Ascending aorta (tissue), 2 donors: ENCODE measurements around the gene SEC14L1. TPM values are rescaled to one million over a fixed set of nuclear protein-coding genes. Genes with fewer than 3 reads are reported as not detected.
"Not testable (repeated sequence)": the region's sequence is repeated elsewhere in the genome, so short reads cannot be mapped to it uniquely, and the experiment has no call there.

Experiments used
- DNase-seq, 2 donors: peaks; one replicate each; pipeline ENCODE4 v3.0.0-alpha.2; 2019; ENCODE audit warnings: low spot score in 2 of 2
- H3K27ac ChIP-seq, 2 donors: fragments of 200-600 bp; sonication (generic); one replicate each; pipeline ENCODE4 v1.5.1; 2016 to 2017; ENCODE audit warnings: mild to moderate bottlenecking in 1 of 2
- H3K27me3 ChIP-seq: fragments of 200-600 bp; sonication (generic); one replicate; pipeline ENCODE4 v1.5.1; 2017
- H3K36me3 ChIP-seq, 2 donors: fragments of 200-600 bp; sonication (generic); one replicate each; pipeline ENCODE4 v1.5.1; 2016
- H3K4me1 ChIP-seq, 2 donors: fragments of 200-600 bp; sonication (generic); one replicate each; pipeline ENCODE4 v1.5.1; 2016 to 2017; ENCODE audit warnings: mild to moderate bottlenecking in 1 of 2
- H3K4me3 ChIP-seq, 2 donors: fragments of 200-600 bp; sonication (generic); one replicate each; pipeline ENCODE4 v1.5.1; 2016 to 2017; ENCODE audit warnings: mild to moderate bottlenecking in 1 of 2
- H3K9me3 ChIP-seq, 2 donors: fragments of 200-600 bp; sonication (generic); one replicate each; pipeline ENCODE4 v1.5.1; 2016
- CTCF ChIP-seq, 3 experiments: fragments of 200-600 bp in 2 of 3; fragments of 450-650 bp in 1 of 3; sonication (generic) in 2 of 3; IDR thresholded peaks; one replicate each; pipeline ENCODE4 v1.5.1; 2016 to 2019; ENCODE audit warnings: antibody characterized with exemption in 3 of 3, mild to moderate bottlenecking in 1 of 3, moderate library complexity in 1 of 3
- intact Hi-C: fragments of 100-400 bp; cut with DNase I; formaldehyde crosslinking; loops from one replicate; pipeline ENCODE4 v1.15.1; 2023
- total RNA-seq: library from RNA; depleted of rRNA; stranded (reverse); fragments of >200 nt; gene quantifications from one replicate; pipeline ENCODE4 v1.1.0, GENCODE V29; 2016

Gene SEC14L1
- total RNA-seq, 1 donor from 2014 or later: 176 TPM

GRCh38 chr17:77153999-77154586 lies 13.3 kb downstream of the SEC14L1 start:
- H3K27ac ChIP-seq: peak overlapping the region in 1 of 2 donors; percentile 55
- no peaks in the 10 kb centered on the region for H3K9me3 ChIP-seq
- no peak for TF ChIP-seq CTCF (IDR thresholded peaks at IDR 0.05)
- no peak for DNase-seq
- H3K36me3 ChIP-seq: peaks cover 0 to 6% of the 10 kb centered on the region in 2 donors
- peaks cover 0 to 18% of the 10 kb centered on the region in 2 donors for H3K4me1 ChIP-seq
- H3K4me3 ChIP-seq: no peak overlapping the region
- intact Hi-C loops: no loop called here
- H3K27me3 ChIP-seq: no peaks in the 10 kb centered on the region

- H3K4me3 ChIP-seq: no peak overlapping the region
- no peaks in the 10 kb centered on the region for H3K27me3 ChIP-seq
- intact Hi-C loops: no loop called here
- H3K4me1 ChIP-seq: peaks cover 0 to 26% of the 10 kb centered on the region in 2 donors
- no peaks in the 10 kb centered on the region for H3K9me3 ChIP-seq
- H3K36me3 ChIP-seq: peaks cover 0 to under 1% of the 10 kb centered on the region in 2 donors
- no peak for DNase-seq
- TF ChIP-seq CTCF (IDR thresholded peaks at IDR 0.05): no peak
- H3K27ac ChIP-seq: no peak overlapping the region
Measured at GRCh38 chr17:77155125-77155524, 14.4 kb downstream of the SEC14L1 start.

- H3K4me1 ChIP-seq: peaks cover 0 to 27% of the 10 kb centered on the region in 2 donors
- DNase-seq, H3K27me3 ChIP-seq, H3K36me3 ChIP-seq, intact Hi-C loops, H3K4me3 ChIP-seq, H3K27ac ChIP-seq, H3K9me3 ChIP-seq: not testable (repeated sequence)
Measured at GRCh38 chr17:77157766-77158165, 17.0 kb downstream of the SEC14L1 start.

GRCh38 chr17:77160091-77160874 lies 19.5 kb downstream of the SEC14L1 start:
- Histone ChIP-seq H3K27me3 (no peaks in the 10 kb centered on the region), H3K4me3 (no peak overlapping the region), H3K36me3 (no peaks in the 10 kb centered on the region), H3K9me3 (no peaks in the 10 kb centered on the region), H3K27ac (peak overlapping the region in 1 of 2 donors; percentile 4), H3K4me1 (peaks cover 2 to 21% of the 10 kb centered on the region in 2 donors)
- TF ChIP-seq CTCF (IDR thresholded peaks at IDR 0.05): no peak
- intact Hi-C loops: no loop called here
- no peak for DNase-seq

- no peak for TF ChIP-seq CTCF (IDR thresholded peaks at IDR 0.05)
- Histone ChIP-seq H3K4me3 (no peak overlapping the region), H3K9me3 (no peaks in the 10 kb centered on the region), H3K27me3 (no peaks in the 10 kb centered on the region), H3K4me1 (peaks cover 5 to 27% of the 10 kb centered on the region in 2 donors), H3K36me3 (no peaks in the 10 kb centered on the region), H3K27ac (peak overlapping the region in 1 of 2 donors; percentile 4)
- no peak for DNase-seq
- intact Hi-C loops: no loop called here
Measured at GRCh38 chr17:77160875-77161530, 20.2 kb downstream of the SEC14L1 start.

- H3K4me1 ChIP-seq: peaks cover 5 to 27% of the 10 kb centered on the region in 2 donors
- intact Hi-C loops: no loop called here
- H3K27ac ChIP-seq: no peak overlapping the region
Measured at GRCh38 chr17:77161953-77162352, 21.2 kb downstream of the SEC14L1 start.

More at GRCh38 chr17:77161953-77162352, 21.2 kb downstream of the SEC14L1 start:
- DNase-seq: no peak
- no peaks in the 10 kb centered on the region for H3K36me3 ChIP-seq
- H3K4me3 ChIP-seq: no peak overlapping the region
- no peaks in the 10 kb centered on the region for H3K27me3 ChIP-seq
- no peak for TF ChIP-seq CTCF (IDR thresholded peaks at IDR 0.05)
- H3K9me3 ChIP-seq: peaks cover 0 to 4% of the 10 kb centered on the region in 2 donors
